AG08396 (cell line): ENCODE measurements around the gene KNTC1.
"Not testable (repeated sequence)": the region's sequence is repeated elsewhere in the genome, so short reads cannot be mapped to it uniquely, and the experiment has no call there.

Experiments
- DNase-seq: peaks from one replicate; pipeline ENCODE4 v3.0.0; 2012; ENCODE audit warnings: low spot score, mixed read lengths

Gene KNTC1, protein sequence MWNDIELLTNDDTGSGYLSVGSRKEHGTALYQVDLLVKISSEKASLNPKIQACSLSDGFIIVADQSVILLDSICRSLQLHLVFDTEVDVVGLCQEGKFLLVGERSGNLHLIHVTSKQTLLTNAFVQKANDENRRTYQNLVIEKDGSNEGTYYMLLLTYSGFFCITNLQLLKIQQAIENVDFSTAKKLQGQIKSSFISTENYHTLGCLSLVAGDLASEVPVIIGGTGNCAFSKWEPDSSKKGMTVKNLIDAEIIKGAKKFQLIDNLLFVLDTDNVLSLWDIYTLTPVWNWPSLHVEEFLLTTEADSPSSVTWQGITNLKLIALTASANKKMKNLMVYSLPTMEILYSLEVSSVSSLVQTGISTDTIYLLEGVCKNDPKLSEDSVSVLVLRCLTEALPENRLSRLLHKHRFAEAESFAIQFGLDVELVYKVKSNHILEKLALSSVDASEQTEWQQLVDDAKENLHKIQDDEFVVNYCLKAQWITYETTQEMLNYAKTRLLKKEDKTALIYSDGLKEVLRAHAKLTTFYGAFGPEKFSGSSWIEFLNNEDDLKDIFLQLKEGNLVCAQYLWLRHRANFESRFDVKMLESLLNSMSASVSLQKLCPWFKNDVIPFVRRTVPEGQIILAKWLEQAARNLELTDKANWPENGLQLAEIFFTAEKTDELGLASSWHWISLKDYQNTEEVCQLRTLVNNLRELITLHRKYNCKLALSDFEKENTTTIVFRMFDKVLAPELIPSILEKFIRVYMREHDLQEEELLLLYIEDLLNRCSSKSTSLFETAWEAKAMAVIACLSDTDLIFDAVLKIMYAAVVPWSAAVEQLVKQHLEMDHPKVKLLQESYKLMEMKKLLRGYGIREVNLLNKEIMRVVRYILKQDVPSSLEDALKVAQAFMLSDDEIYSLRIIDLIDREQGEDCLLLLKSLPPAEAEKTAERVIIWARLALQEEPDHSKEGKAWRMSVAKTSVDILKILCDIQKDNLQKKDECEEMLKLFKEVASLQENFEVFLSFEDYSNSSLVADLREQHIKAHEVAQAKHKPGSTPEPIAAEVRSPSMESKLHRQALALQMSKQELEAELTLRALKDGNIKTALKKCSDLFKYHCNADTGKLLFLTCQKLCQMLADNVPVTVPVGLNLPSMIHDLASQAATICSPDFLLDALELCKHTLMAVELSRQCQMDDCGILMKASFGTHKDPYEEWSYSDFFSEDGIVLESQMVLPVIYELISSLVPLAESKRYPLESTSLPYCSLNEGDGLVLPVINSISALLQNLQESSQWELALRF (N-terminal part only)

DNA sequence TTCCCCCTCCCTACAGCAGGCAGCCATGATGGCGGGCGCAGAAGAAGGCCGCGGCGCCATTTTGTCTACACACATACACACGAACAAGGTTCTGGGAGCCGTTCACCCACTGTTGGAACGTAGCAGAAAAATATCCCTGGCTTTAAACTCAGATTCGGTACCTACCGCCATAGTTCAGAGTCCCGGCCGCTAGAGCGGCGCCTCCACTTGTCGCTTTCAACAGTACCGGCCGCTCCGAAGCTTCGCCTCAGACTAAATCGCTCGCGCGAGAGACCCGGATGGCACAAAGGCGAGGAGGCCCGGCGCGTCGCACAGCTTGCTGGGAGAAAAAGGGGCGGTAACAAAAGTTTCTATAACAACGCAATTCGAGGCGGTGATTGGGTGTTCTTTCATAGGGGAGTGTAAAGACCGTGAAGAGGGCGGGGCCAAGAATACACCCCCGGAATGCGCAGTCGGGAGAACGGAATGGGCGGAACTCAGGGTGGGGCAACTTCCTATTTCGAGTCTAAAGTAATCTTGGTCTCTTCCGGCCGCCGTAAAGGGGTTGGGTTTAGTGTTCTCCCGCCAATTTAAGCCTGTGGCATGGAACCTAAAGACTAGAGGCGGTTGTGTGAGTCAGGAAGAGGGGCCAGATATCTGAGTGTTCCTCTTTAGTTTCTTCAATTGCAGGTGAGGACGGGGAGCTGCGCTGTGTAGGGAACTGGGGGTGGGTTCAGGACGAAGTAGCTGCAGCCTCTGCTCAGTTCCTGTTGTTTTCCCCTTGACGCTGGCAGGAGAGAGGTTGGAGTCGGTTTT is at the start of gene KNTC1, which contains the start of gene RSRC2:
TSS of gene KNTC1 (plus strand) at position 567 of the 795 bp plus-strand sequence. CDS start 2,815 bp downstream, outside the sequence.
TSS of gene RSRC2 (minus strand) at position 254 of the 795 bp plus-strand sequence. CDS start at position 171, 83 bp downstream.
- peak; percentile 94 for DNase-seq

DNA sequence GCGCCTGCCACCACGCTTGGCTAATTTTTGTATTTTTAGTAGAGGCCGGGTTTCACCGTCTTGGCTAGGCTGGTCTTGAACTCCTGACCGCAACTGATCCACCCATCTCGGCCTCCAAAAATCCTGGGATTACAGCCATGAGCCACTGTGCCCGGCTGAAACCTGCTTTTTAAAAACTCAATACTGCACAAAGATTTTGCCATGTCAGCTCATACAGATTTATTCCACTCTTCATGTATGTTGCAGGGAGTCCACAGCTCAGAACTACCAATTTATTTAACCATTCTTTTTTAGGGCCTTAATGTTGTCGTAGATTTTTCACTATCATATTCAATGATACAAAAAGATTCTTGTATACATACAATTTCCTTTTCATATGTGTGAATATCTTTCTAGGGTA is 46.3 kb upstream of the KNTC1 start:
- DNase-seq = no peak

DNA sequence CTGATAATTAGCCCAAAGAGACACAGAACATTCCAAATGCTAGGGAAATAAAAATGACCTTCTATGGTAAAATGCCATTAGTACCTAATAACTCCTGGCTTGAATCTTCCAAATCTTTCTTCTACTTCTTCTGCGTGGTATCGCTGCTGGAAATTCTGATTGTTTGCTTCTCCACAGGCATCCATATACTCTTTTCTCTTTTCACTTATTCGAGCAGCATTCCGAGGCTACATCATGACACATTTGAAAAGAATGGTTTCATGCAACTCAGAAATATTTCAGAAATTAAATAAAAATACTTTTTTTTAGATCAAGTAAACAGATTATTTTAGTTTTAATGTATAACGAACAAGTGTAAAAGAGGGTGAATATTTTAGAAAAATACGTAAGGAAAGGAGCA is 45.2 kb upstream of the KNTC1 start:
- DNase-seq = no peak

DNA sequence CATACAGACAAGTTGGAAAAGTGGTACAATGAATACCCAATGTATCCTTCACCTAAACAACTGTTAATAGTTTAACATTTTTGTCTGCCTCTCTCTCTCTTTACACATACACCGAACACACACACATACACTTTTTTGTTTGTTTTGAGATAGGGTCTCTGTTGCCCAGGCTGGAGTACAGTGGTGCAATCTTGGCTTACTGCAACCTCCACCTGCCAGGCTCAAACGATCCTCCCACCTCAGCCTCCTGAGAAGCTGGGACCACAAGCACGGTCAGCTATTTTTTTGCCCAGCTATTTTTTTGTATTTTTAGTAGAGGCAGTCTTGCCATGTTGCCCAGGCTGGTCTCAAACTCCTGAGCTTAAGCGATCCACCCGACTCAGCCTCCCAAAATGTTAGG is 43.1 kb upstream of the KNTC1 start:
- DNase-seq = no peak

DNA sequence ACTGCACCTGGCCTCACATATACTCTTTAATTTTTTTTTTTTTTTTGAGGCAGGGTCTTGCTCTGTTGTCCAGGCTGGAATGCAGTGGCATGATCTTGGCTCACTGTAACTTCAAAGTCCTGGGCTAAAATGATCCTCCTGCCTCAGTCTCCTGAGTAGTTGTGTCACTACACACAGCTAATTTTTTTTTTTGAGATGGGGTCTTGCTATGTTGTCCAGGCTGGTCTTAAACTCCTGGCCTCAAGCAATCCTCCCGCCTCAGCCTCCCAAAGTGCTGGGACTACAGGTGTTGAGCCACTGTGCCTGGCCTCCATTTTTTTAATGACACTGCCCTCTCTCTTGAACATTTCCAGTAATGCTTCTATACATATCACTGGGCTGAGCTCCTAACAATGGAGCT is 42.7 kb upstream of the KNTC1 start:
- DNase-seq = not testable (repeated sequence)

DNA sequence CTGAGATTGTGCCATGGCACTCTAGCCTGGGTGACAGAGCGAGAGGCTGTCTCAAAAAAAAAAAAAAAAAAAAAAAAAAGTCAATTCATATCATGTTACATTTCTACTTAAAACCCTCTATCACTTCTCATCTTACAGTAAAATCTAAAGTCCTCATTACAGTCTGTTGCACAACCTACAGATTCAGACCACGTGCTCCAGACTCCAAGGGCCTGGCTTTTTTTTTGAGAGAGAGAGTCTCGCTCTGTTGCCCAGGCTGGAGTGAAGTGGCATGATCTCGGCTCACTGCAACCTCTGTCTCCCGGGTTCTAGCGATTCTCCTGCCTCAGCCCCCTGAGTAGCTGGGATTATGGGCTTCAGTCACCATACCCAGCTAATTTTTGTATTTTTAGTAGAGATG is 40.7 kb upstream of the KNTC1 start:
- DNase-seq = not testable (repeated sequence)

DNA sequence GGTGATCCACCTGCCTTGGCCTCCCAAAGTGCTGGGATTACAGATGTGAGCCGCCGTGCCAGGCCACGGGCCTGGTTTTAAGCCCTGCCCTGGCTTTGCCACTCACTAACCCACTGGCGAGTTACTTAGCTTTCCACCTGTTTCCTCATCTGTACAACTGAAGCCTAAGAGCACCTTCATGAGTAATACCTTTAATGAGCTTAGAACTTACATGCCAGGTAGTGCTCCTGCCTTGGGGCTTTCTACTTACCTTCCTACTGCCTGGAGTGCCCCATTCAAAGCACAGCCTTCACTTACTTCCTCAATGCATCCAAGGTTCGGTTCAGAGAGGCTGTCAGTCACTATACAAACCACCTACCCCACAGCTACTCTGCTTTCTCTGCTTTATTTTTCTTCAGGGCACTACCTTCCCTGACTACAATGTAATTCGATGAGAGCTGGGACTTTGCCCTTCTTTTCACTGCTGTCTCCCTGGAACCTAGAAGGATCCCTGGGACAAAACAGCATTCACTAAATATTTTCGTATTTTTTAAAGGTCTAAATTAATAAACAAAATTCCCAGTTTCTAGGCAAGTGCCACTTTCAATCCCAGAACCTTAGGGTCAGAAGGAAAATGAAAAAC is 40.1 kb upstream of the KNTC1 start:
- DNase-seq = no peak

DNA sequence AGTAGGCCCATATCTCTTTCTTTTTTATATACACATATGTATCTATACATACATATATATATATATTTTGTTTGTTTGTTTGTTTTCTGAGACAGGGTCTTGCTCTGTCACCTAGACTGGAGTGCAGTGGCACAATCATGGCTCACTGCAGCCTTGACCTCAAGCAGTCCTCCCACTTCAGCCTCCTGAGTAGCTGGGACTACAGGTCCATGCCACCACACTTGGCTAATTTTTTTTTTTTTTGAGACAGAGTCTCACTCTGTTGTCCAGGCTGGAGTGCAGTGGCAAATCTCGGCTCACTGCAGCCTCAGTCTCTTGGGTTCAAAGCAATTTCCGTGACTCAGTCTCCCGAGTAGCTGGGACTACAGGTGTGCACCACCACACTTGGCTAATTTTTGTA is 39.2 kb upstream of the KNTC1 start:
- not testable (repeated sequence) for DNase-seq

DNA sequence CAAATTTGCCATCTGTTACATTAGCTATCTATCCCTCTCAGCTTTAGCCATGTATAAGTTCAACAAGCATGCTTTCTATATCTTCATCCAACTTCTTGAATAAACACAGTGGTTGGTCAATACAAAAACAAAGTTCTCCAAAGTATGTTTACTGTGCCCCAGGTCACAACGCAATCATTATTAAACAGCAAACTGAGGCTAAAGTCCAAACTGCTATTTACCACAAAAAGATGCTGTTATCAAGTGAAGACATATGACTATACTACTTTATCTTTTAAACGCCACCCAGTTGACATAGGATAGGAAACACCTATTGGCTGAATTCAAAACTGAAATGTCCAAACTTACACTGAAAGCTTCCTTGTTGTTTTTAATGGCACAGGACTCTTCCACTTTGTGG is 38.0 kb upstream of the KNTC1 start:
- DNase-seq = no peak

DNA sequence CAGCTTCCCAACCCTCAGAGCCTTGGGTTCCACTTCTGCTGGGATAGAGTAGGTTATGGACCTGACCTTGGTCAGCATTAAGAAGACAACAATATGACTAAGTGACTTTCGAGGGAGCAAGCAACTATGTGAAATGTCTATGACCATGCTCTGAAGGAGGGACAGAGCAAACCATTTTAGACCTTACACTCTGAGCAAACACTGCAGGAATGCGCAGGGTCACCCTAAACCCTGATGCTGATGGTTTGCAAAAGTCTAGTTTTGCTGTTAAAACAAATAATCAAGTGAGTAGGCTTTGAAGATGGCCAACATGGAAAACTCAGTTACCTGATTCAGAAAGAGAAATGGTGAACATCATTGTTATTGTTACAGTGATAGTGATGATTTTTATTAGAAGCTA is 35.1 kb upstream of the KNTC1 start:
- peak; percentile 40 for DNase-seq

DNA sequence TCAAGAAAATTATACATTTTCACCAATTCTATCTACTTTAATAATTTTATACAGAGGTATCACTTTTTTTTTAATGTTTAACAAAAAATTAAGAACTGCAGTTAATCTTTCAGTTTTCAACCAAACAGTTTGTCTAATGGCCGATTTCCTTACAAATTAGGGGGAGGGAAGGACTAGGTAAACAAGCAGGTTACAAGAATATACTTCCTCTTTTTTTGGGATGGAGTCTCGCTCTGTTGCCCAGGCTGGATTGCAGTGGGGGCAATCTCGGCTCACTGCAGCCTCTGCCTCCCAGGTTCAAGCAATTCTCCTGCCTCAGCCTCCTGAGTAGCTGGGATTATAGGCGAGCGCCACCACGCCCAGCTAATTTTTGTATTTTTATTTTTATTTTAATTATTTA is 33.8 kb upstream of the KNTC1 start:
- DNase-seq = not testable (repeated sequence)

DNA sequence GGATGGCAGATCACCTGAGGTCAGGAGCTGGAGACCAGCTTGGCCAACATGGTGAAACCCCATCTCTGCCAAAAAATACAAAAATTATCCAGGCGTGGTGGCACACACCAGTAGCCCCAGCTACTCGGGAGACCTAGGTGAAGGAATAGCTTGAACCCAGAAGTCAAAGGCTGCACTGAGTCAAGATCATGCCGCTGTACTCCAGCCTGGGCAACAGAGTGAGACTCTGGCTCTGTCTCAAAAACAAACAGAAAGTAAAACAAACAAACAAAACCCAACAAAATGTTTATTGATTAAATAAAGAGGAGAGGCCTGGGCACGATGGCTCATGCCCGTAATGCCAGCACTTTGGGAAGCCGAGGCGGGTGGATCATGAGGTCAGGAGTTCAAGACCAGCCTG is 31.8 kb upstream of the KNTC1 start:
- no peak for DNase-seq

DNA sequence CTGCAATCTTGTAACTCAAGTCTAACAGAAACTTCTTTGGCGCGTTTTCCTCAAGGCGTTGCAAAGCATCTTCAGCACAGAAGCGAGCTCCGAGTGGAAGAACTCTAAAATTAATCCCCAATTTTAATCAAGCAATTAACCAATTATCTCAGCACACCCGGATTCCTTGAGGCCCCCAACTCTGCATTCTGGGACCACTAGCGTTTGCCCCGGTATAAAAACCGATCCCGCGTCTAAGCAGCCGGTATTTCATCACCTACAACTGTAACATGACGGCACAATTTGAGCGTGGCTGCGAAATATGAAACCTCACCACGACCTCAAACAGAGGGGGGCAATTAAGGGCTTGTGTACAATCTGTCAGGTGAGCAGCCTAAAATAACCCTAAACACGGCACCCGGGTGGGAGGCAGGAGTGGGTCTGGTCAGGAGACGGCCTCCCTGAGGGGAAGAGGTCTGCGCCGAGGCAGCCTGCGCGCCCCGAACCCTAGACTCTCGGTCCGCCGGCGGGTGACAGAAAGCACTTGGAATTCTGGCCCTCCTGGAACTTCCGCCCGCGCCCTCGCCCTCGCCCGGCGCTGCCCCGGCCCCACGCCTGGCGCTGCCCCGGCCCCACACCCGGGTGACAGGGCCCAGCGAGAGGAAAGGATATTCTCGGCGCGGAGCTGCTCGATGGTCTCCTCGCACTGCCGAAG is 26.9 kb upstream of the KNTC1 start:
- DNase-seq = peak; percentile 56

DNA sequence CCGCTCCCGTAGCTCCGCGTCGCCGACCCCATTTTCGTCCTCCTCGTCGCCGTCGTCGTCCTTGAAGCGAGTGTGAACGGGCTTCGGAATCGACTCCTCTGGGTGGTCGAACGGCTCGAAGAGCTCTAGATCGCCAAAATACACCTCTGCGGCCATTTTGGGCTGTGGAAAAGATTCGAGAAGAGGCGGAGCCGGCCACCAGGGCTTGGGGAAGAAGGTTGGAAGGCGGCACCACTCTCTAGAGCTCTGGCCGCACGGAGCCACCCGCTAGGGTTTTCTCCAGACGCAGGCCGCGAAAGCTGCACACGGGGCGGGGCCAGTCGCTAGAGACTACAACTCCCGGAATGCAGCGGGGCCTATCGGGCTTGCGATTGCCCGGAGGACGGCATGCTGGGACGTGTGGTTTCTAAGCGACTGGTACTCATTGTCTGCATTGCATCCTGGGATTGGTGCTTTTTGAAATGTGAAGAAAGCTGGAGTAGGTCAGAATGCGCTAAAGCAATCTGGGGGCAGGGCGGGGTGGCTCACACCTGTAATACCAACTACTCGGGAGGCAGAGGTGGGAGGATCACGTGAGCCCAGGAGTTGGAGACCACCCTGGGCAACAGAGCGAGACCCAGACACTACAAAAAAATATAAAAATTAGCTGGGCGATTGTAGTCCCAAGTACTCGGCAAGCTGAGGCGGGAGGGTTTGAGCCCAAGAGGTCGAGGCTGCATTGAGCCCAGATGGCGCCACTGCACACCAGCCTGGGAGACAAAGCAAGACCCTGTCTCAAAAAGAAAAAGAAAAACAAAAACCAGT is 26.2 kb upstream of the KNTC1 start, which contains the start of gene ZCCHC8:
TSS of gene ZCCHC8 (minus strand) at position 248 of the 804 bp plus-strand sequence. CDS start at position 156, 92 bp downstream.
- DNase-seq = peak; percentile 94

DNA sequence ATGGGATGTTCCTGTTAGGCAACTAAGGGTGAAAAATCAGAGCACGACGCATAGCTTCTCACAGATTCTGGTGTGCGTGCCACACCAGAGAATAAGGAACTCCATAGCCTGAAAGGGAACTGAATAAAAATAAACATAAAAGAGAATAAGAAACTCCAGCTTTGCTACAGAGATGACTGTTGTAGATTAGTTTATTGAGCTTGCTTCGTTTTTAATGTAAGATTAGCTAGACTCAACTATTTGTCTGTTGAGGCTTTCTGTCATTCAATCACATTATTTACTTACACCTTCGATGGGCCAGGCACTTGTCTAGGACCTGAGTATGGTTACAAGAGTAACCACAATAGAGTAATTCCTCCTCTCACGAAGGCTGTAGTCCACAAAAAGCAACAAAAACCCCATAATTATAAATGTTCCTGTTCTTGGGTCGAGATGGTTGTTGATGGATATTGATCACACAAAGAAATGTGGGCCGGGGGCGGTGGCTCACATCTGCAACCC is 25.5 kb upstream of the KNTC1 start:
- DNase-seq = no peak

DNA sequence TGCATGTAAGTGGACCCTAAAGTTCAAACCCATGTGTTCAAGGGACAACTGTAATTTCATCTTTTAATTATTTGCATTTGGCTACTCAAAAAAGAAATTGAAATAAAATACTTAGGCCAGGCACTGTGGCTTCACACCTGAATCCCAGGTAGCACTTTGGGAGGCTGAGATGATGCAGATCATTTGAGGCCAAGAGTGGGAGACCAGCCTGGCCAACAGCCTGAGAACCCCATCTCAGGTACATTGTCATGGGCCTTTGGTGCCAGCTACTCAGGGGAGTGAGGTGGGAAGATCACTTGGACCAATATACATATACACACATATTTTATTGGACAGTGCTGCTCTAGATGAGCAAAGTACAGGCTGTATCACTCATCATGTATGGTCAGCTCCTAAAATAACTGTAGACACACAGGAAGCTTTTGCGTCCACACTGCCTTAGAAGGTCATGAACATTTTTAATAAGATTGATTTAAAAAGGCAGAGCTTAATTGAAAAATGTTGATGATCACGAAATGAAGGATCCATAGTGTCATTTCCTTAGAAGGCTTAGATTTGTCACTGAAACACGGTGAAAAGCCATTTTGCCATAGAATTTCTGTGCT is 23.8 kb upstream of the KNTC1 start:
- DNase-seq = no peak

DNA sequence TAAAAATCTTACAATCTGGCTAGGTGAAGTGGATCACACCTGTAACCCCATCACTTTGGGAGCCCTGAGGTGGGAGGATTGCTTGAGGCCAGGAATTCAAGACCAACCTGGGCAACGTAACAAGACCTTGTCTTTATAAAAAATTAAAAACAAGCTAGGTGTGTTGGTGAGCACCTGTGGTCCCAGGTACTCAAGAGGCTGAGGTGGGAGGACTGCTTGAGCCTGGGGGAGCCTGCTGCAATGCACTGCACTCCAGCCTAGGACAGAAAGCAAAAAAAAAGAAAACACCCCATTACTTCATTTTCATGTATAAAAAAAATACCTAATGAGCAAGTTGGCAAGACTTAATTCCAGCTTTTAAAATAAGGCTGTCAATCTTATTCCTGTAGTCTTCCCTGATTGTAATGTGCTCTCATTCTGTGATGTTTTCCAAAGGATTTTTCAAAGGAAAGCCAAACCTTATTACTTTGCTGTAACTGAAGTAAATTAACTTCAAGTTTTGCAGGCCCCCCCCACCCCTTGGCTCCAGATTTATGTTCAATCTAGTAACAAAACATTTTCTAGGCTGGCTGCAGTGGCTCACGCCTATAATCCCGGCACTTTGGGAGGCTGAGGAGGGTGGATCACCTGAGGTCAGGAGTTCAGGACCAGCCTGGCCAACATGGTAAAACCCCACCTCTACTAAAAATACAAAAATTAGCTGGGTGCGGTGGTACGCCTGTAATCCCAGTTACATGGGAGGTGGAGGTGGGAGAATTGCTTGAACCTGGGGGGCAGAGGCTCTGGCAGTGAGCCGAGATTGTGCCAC is 23.1 kb upstream of the KNTC1 start:
- DNase-seq = no peak
